ENCODE data around the gene GLP1R.

GRCh38 chr6:39003072-39003471 lies 45.5 kb upstream of the GLP1R start:
- TF ChIP-seq POLR2AphosphoS5 (IDR thresholded peaks at IDR 0.05): no peak
- TF ChIP-seq CTCF (IDR thresholded peaks at IDR 0.05): no peak
- no peak for TF ChIP-seq EP300 (IDR thresholded peaks at IDR 0.05)

Measured in esophagus muscularis mucosa (tissue), 4 donors.